Activated naive CD4-positive, alpha-beta T cell treated with anti-CD3 and anti-CD28 coated beads, Interleukin-2, amount 10 ng/mL, durations not matched to agents 7 days and 5 days (primary cell): ENCODE data around the gene RNF166.

Experiments
- CTCF ChIA-PET: fragments of 350-600 bp; sonication (Branson Sonifier 250); formaldehyde crosslinking; loops from one replicate; lab custom pipeline; 2021; ENCODE audit warnings: antibody characterized with exemption; lab: Charles Lee
- DNase-seq: peaks from one replicate; pipeline ENCODE4 v3.0.0-alpha.2; 2020
- H3K27ac Mint-ChIP-seq: one replicate; pipeline ENCODE4 v1.8.0; 2021; ENCODE audit warnings: mild to moderate bottlenecking, moderate library complexity, mixed read lengths
- H3K27me3 Mint-ChIP-seq: one replicate; pipeline ENCODE4 v1.8.0; 2021; ENCODE audit warnings: mild to moderate bottlenecking, mixed read lengths
- H3K36me3 Mint-ChIP-seq: one replicate; pipeline ENCODE4 v1.8.0; 2021; ENCODE audit warnings: mixed read lengths
- H3K4me1 Mint-ChIP-seq: one replicate; pipeline ENCODE4 v1.8.0; 2021; ENCODE audit warnings: mixed read lengths
- H3K4me3 Mint-ChIP-seq: one replicate; pipeline ENCODE4 v1.8.0; 2021; ENCODE audit warnings: mild to moderate bottlenecking, moderate library complexity, mixed read lengths
- H3K9me3 Mint-ChIP-seq: one replicate; pipeline ENCODE4 v1.8.0; 2021; ENCODE audit warnings: mixed read lengths

The RNF166 gene

DNA sequence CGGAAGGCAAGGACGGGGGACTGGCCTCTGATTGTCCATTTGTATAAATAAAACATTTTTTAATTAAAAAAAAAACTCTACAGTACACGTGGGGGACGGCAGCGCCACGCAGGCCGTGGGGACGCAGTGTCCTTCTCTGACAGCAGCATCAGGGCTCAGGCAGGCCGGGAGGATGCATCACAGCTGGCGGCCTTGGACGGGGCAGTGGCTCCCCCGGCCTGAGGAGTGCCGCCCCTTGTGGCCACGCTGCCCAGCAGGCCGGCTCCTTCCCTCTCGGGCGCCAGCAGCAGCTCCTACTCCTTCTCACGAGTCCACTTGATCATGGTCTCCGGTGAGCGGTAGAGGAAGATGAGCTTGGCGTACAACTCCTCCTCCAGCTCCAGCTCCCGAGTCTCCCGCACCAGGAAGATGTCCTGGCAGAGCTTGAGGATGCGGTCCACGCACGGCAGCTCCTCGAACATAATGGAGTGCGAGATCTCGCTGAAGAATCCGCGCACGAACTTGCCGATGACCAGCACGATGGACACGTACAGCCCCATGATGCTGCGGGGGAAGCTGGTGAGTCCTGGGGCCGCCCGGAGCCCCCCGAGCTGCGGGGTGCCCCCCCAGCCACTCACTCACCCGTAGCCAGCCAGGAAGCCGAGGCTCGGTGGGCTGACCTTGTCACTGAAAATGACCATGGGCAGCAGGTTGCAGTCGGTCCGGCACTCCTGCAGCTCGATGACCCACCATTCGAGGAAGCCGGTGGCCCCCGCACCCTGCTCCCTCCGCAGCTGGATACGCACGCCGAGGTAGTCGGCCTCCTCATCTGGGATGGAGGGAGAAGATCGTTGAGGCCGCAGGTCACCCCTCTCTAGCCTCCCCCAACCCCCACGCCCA, 9.3 kb upstream of the RNF166 start:
- DNase-seq, result no peak
- Mint-ChIP-seq H3K36me3 (peaks cover 26% of the 10 kb centered on the region), H3K27ac (no peak overlapping the region), H3K4me1 (no peaks in the 10 kb centered on the region), H3K9me3 (no peaks in the 10 kb centered on the region), H3K4me3 (no peak overlapping the region), H3K27me3 (no peaks in the 10 kb centered on the region)
- CTCF ChIA-PET, result no interaction called here

DNA sequence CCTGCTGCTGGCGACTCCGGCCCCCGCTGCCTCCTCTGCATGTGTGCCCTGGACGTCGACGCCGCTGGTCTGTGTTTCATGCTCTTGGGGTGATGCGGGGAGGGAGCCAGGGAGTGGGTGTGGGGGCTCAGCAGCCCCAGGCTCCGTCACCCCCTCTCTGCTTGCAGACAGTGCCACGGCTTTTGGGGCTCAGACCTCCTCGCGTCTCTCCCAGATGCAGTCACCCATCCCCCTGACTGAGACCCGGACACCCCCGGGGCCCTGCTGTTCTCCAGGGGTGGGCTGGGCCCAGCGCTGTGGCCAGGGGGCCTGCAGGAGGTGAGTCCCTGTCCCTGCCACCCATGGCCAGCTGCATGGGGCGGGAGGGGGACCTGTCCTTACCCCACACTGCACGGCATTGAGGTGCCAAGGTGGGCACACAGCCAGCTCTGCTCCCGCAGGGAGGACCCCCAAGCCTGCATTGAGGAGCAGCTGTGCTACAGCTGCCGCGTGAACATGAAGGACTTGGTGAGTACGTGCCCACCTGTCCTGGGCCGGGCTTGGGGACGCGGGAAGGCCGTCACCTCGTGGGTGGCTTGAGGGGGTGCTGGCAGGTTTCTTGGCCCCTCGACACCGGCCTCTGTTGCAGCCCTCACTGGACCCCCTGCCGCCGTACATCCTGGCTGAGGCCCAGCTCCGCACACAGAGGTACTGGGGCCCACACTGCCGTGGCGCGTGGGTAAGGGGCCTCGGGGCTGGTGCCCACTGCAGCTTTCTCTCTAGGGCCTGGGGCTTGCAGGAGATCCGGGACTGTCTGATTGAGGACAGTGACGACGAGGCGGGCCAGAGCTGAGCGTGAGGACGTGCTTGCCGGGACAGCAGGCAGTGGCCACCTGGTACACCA, 8.5 kb upstream of the RNF166 start:
- CTCF ChIA-PET, result no interaction called here
- Mint-ChIP-seq H3K9me3 (no peaks in the 10 kb centered on the region), H3K27me3 (no peaks in the 10 kb centered on the region), H3K4me1 (no peaks in the 10 kb centered on the region), H3K4me3 (no peak overlapping the region), H3K27ac (no peak overlapping the region), H3K36me3 (peaks cover 20% of the 10 kb centered on the region)
- DNase-seq, result no peak

DNA sequence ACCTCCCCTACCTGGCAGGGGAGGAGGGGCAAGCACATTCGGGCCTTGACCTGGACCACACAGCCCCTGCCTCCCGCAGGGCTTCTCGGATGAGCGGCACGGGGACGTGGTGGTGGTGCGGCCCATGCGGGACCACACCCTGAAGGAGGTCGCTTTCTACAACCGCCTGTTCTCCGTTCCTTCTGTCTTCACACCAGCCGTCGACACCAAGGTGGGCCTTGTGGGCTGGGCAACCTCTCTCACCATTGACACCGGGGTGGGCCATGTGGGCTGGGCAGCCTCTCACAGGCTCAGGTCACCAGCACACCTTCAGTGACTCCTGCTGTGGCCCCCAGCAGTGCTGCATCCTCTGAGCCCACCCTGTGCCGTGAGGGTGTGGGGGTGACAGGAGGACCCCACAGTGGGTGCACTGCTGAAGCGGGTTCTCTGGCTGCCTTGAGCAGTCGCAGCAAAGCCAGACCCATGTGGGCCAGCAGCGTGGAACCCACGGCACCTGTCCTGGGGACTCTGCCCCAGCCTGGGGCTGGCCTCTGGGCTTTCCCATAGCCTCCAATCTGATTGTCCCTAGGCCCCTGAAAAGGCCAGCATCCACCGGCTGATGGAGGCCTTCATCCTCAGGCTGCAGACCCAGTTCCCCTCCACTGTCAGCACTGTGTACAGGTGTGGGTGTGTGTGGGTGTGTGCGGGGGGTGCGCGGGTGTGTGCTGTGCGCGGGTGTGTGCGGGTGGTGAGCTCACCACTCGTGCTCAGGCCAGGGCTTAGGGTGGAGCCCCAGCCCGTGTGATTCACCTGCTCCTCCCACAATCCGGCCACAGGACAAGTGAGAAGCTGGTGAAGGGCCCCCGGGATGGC, 7.6 kb upstream of the RNF166 start:
- H3K27me3 Mint-ChIP-seq, result no peaks in the 10 kb centered on the region
- DNase-seq, result no peak
- no peaks in the 10 kb centered on the region for H3K9me3 Mint-ChIP-seq
- H3K27ac Mint-ChIP-seq, result peak overlapping the region; percentile 37
- H3K36me3 Mint-ChIP-seq, result peaks cover 12% of the 10 kb centered on the region
- H3K4me3 Mint-ChIP-seq, result no peak overlapping the region
- no peaks in the 10 kb centered on the region for H3K4me1 Mint-ChIP-seq
- CTCF ChIA-PET, result no interaction called here

DNA sequence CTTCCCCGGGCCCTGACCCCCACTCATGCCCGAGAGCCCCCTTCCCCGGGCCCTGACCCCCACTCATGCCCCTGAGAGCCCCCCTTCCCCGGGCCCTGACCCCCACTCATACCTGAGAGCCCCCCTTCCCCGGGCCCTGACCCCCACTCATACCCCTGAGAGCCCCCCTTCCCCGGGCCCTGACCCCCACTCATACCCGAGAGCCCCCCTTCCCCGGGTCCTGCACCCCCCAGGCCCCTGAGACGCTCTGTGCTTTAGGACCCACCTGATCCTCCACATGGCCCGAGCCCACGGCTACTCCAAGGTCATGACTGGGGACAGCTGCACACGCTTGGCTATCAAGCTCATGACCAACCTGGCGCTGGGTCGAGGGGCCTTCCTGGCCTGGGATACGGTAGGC, 6.8 kb upstream of the RNF166 start:
- H3K27me3 Mint-ChIP-seq, result no peaks in the 10 kb centered on the region
- CTCF ChIA-PET, result no interaction called here
- no peak overlapping the region for H3K4me3 Mint-ChIP-seq
- no peak for DNase-seq
- H3K4me1 Mint-ChIP-seq, result no peaks in the 10 kb centered on the region
- no peaks in the 10 kb centered on the region for H3K9me3 Mint-ChIP-seq
- peaks cover 9% of the 10 kb centered on the region for H3K36me3 Mint-ChIP-seq
- H3K27ac Mint-ChIP-seq, result no peak overlapping the region

DNA sequence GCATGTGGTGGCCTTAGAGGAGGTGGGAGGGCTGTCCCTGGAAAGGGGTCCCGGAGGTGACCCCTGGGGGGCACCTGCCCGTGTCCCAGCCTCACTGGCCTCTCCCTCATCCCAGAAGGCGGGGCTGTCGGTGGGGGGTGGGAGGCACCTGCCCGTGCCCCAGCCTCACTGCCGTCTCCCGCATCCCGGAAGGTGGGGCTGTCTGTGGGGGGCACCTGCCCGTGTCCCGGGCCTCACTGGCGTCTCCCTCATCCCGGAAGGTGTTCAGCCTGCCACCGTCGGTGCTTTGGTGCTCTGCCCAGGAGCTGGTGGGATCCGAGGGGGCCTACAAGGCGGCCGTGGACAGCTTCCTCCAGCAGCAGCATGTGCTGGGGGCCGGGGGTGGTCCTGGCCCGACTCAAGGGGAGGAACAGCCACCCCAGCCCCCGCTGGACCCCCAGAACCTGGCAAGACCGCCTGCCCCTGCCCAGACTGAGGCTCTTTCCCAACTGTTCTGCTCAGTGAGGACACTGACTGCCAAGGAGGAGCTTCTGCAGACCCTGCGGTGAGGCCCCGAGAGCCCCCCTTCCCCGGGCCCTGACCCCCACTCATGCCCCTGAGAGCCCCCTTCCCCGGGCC, 6.3 kb upstream of the RNF166 start:
- H3K27me3 Mint-ChIP-seq, result no peaks in the 10 kb centered on the region
- DNase-seq, result no peak
- H3K4me1 Mint-ChIP-seq, result peaks cover 5% of the 10 kb centered on the region
- no peaks in the 10 kb centered on the region for H3K9me3 Mint-ChIP-seq
- peaks cover 7% of the 10 kb centered on the region for H3K36me3 Mint-ChIP-seq
- CTCF ChIA-PET, result no interaction called here
- H3K27ac Mint-ChIP-seq, result no peak overlapping the region
- no peak overlapping the region for H3K4me3 Mint-ChIP-seq

DNA sequence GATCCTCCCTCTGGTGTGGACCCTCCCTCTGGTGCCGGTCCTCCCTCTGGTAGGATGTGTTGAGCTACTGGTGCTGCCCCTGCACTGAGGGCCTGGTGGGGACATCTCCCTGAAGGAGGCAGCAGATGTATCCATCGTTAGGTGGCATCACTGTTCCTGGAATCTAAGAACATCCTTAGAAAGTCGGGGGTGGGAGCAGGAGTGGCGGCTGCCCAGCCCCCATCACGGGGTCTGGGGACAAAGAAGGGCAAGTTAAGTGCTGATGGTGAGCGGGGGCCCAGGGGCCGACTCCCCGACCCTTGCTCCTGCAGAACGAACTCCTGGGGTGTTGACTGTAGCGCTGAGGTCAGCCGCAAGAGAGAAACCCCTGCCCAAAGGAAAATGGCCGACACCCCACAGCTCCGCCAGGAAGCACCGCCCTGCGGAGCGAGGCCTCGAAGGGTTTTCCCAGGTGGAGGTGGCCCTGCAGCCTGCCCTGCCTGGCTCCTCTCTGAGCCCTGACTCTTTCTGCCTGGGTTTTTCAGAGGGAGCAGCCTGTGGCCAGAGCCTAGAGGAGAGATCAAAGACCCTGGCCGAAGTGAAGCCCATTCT, 5.6 kb upstream of the RNF166 start:
- Mint-ChIP-seq H3K9me3 (no peaks in the 10 kb centered on the region), H3K36me3 (peaks cover 2% of the 10 kb centered on the region), H3K27ac (no peak overlapping the region), H3K27me3 (no peaks in the 10 kb centered on the region), H3K4me1 (peaks cover 11% of the 10 kb centered on the region), H3K4me3 (no peak overlapping the region)
- no peak for DNase-seq
- CTCF ChIA-PET, result no interaction called here

DNA sequence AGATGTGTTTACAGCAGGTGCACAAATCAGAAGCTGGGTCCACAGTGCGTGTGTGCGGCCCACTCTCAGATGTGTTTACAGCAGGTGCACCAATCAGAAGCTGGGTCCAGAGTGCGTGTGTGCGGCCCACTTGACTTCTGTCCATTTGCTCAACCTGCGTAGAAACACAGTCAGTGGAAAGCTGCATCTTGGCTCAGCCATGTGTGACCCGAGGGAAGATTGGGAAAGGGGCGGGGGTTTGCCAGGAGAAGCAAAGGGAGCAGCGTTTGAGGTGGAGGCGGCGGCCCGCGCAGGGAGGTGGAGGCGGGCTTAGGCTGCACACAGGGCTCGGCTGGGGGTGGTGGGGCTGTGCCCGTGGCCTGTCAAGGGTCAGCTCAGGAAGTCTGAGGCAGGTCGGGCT, 4.3 kb upstream of the RNF166 start:
- peaks cover under 1% of the 10 kb centered on the region for H3K36me3 Mint-ChIP-seq
- CTCF ChIA-PET, result interaction anchor here (1.1 kb wide), 1 partner anchor 27 kb away, joined by 4 read pairs; no protein-coding TSS in a partner anchor
- no peaks in the 10 kb centered on the region for H3K27me3 Mint-ChIP-seq
- peaks cover 12% of the 10 kb centered on the region for H3K4me1 Mint-ChIP-seq
- DNase-seq, result no peak
- H3K4me3 Mint-ChIP-seq, result no peak overlapping the region
- no peaks in the 10 kb centered on the region for H3K9me3 Mint-ChIP-seq
- H3K27ac Mint-ChIP-seq, result peak overlapping the region; percentile 28

DNA sequence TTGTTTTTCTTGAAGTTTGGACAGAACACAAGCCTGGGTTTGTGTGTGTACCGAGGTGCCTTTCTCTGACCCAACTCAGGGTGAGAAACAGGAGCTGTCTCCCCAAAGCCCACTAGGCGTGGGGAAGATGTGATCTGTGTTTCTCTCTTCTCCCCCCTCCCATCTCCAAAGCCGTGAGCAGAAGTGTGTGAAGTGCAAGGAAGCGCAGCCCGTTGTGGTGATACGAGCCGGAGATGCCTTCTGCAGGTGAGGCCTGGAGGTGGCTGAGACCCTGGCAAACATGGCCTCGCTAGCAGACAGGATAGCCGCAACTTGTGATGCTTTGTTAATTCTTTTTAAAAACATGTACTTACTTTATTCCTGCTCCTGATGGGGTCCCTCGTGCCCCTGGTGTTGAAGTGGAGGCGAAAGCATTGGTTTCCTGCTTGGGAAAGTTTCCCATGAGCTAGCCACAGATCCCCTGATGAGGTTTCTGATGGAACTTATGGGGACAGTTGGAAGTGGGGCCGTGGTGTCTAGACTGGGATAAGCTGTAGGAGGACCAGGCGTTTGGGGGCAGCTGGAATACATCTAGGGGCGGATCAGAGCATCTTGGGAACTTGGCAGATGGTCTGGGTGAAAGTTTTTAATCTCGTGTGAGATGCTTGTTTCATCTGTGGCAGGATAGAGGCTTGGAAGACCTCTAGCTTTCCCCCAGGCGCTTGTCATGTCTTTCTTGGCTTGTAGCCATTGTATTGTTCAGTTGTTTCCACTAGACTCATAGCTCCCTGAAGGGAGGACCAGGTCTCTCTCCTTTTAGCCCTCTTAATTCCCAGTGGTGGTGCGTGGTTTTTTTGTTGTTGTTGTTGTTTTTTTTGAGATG, 988 bp upstream of the RNF166 start:
- no peaks in the 10 kb centered on the region for H3K9me3 Mint-ChIP-seq
- CTCF ChIA-PET, result interaction anchor here (1.2 to 1.6 kb wide), 4 partner anchors 20 to 74 kb away, joined by 3 to 5 read pairs (median 4); no protein-coding TSS in a partner anchor
- peak overlapping the region; percentile 84 for H3K27ac Mint-ChIP-seq
- H3K4me3 Mint-ChIP-seq, result peak overlapping the region; percentile 73
- peaks cover 33% of the 10 kb centered on the region for H3K4me1 Mint-ChIP-seq
- H3K27me3 Mint-ChIP-seq, result no peaks in the 10 kb centered on the region
- no peak for DNase-seq
- H3K36me3 Mint-ChIP-seq, result peaks cover 28% of the 10 kb centered on the region

DNA sequence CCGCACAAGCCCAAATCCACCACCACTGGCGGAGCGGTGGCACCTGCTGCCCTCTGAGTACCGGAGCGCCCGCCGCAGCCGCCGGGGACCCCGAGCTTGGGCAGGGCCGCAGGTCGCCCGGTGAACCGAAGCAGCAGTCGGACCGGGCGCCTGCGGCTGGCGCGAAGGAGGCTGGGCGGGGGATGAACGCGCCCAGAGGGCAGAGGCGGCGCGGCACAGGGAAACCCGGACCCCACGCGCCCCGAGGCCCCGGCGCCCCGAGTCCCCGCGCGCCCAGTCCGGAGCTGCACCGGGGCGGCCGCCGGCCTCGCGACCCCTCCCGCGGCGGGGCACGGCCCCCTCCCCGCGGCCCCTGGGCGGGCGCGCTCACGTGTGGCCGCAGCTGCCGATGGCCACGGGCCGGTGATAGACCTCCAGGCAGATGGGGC, 393 bp downstream of the RNF166 start:
- CTCF ChIA-PET, result interaction anchor here (1.2 to 3.1 kb wide), 3 partner anchors 21 to 31 kb away, joined by 3 to 8 read pairs (median 4); no protein-coding TSS in a partner anchor
- Mint-ChIP-seq H3K9me3 (no peaks in the 10 kb centered on the region), H3K36me3 (peaks cover 39% of the 10 kb centered on the region), H3K4me1 (peaks cover 37% of the 10 kb centered on the region), H3K27me3 (no peaks in the 10 kb centered on the region), H3K4me3 (peak overlapping the region; percentile 94), H3K27ac (peak overlapping the region; percentile 99)
- peak; percentile 38 for DNase-seq

DNA sequence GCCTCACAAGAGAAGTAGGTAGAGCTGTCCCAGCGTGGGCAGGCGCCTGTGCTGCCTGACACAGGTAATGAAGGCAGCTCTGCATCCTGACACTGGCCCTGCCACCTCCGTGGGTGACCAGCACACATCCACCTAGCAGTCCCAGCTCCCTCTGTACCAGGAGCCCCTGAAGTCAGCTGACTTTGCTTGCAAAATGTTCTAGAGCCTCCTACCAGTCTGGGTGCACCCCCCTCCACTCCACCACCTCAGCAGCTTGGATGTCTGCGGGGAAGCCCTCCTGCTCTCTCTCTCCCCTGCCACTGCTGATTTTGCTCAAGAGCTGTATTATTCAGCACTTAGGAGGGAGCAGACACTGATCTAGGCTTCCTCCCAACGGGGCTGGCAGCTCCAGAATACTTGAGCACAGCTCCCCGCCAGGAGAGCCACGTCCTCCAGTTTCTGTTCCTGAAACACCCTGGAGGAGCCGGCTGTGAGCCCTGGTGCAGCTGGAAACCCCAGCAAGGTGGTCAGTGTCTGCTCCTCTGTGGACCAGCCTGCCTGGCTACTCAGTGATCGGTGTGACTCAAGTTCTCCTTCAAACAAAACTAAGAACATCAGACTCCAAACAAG, 1.0 kb downstream of the RNF166 start:
- DNase-seq, result peak; percentile 54
- no peaks in the 10 kb centered on the region for H3K27me3 Mint-ChIP-seq
- peaks cover 43% of the 10 kb centered on the region for H3K4me1 Mint-ChIP-seq
- no peaks in the 10 kb centered on the region for H3K9me3 Mint-ChIP-seq
- peak overlapping the region; percentile 94 for H3K4me3 Mint-ChIP-seq
- peak overlapping the region; percentile 99 for H3K27ac Mint-ChIP-seq
- CTCF ChIA-PET, result interaction anchor here (0.9 to 3.1 kb wide), 5 partner anchors 20 to 42 kb away, joined by 3 to 8 read pairs (median 4); partner anchors contain the start of gene MVD
- H3K36me3 Mint-ChIP-seq, result peaks cover 44% of the 10 kb centered on the region

DNA sequence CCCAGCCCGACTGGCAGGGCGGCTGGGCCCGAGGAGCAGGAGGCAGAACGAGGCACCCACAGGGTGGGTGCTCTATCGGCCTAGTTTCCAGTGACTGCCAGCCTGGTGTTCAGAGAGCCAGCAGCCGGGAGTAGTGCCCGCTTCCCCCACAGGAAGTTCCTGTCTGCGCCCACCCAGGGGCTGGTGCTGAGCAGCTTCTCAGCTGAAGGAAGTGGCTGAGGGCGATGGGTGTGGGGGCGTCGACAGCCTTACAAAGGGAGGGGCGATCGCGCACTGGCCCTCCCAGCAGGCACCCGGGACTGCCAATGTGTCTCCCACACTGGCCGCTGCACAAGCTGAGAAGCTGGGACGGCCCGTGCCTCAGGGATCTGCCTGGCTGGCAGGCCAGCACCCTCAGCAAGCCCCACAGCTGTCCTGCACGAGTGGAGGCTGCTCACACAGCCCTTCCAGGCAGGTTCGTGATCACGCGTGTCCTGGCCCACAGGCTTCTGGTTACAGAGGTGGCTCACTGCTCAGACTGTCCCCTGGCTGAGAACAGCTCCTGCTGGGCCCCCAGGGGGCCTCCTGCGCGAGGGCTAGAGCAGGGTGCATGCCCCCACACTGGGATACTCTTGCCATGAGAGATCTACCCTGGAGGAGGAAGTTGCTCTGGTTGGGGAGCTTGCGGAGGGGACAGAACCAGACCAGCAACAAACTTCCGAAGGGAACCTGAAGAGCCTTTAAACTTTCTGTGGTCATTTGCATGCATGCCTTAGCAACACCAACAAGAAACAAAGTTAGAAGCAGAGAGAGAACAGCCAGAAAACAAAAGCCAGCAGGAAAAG, 2.5 kb downstream of the RNF166 start:
- Mint-ChIP-seq H3K27me3 (no peaks in the 10 kb centered on the region), H3K9me3 (no peaks in the 10 kb centered on the region), H3K36me3 (peaks cover 52% of the 10 kb centered on the region), H3K27ac (peak overlapping the region; percentile 99), H3K4me3 (peak overlapping the region; percentile 94), H3K4me1 (peaks cover 52% of the 10 kb centered on the region)
- DNase-seq, result peak; percentile 86
- CTCF ChIA-PET, result interaction anchor here (1.1 to 3.1 kb wide), 4 partner anchors 22 to 39 kb away, joined by 3 to 9 read pairs (median 6); no protein-coding TSS in a partner anchor
